SK-N-MC (cell line): ENCODE data around the gene LRMDA.

Source experiments
- EZH2 ChIP-seq: fragments of 200-600 bp; sonication (generic); IDR thresholded peaks from one replicate; pipeline ENCODE4 v1.6.1; 2017; ENCODE audit warnings: antibody characterized with exemption
- POLR2AphosphoS5 ChIP-seq: IDR thresholded peaks from 2 replicates; pipeline ENCODE4 v1.6.1; 2012; ENCODE audit warnings: mild to moderate bottlenecking, low read depth, low read length, borderline replicate concordance

DNA sequence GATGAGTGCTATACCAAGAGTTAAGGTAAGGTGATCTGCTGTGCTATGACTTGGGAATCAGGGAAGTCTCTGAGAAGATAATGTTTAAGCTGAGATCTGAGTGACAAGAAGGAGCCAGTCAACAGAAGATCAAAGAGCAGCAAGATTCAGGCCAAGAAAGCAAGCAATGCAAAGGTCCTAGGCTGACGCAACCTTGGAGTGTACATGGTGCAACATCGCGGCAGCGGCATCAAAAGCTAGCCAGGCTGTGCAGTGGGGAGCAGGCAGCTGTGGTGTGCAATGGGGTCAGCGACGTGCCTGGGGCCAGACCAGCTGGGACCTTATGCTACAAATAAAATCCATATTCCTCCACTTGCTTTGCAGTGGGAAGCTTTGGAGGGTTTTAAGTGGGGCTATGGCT lies 324.1 kb downstream of the LRMDA start:
- TF ChIP-seq POLR2AphosphoS5: no peak
- TF ChIP-seq EZH2: no peak
